WTC11 (cell line): Measurements from ENCODE around the gene PSMA4.

ENCODE experiments used
- CTCF ChIP-seq: fragments of 200-600 bp; IDR thresholded peaks from 2 replicates; pipeline ENCODE4 v1.8.0; 2022; ENCODE audit warnings: antibody characterized with exemption
- ETV6 ChIP-seq: sonication (generic); formaldehyde crosslinking; IDR thresholded peaks from 2 replicates; pipeline ENCODE4 v1.8.1; 2022; ENCODE audit warnings: mild to moderate bottlenecking, missing genetic modification reagents
- FOXP1 ChIP-seq: sonication (generic); formaldehyde crosslinking; IDR thresholded peaks from 2 replicates; pipeline ENCODE4 v1.8.0; 2022; ENCODE audit warnings: missing genetic modification reagents, mild to moderate bottlenecking, moderate library complexity, borderline replicate concordance
- IRF1 ChIP-seq: sonication (generic); formaldehyde crosslinking; IDR thresholded peaks from 2 replicates; pipeline ENCODE4 v1.8.0; 2023; ENCODE audit warnings: missing genetic modification reagents
- IRF2 ChIP-seq: sonication (generic); formaldehyde crosslinking; IDR thresholded peaks from 2 replicates; pipeline ENCODE4 v1.8.0; 2022; ENCODE audit warnings: low read depth, missing genetic modification reagents, borderline replicate concordance
- NFATC4 ChIP-seq: fragments of 250-450 bp; sonication (Bioruptor Pico); IDR thresholded peaks from 2 replicates; pipeline ENCODE4 v1.9.0; 2021; ENCODE audit warnings: mild to moderate bottlenecking
- NFYB ChIP-seq: sonication (generic); formaldehyde crosslinking; conservative IDR thresholded peaks from 2 replicates; pipeline ENCODE4 v1.8.0; 2022; ENCODE audit warnings: low read depth, missing genetic modification reagents
- NR2C2 ChIP-seq: sonication (generic); formaldehyde crosslinking; IDR thresholded peaks from 2 replicates; pipeline ENCODE4 v1.8.0; 2022; ENCODE audit warnings: mild to moderate bottlenecking, missing genetic modification reagents
- PRRX2 ChIP-seq: fragments of 250-450 bp; sonication (Bioruptor Pico); IDR thresholded peaks from 2 replicates; pipeline ENCODE4 v1.8.0; 2021; ENCODE audit warnings: mild to moderate bottlenecking
- RORB ChIP-seq: fragments of 250-450 bp; sonication (Bioruptor Pico); IDR thresholded peaks from 2 replicates; pipeline ENCODE4 v1.9.0; 2021; ENCODE audit warnings: mild to moderate bottlenecking
- SP1 ChIP-seq: sonication (generic); formaldehyde crosslinking; conservative IDR thresholded peaks from 2 replicates; pipeline ENCODE4 v1.8.1; 2022; ENCODE audit warnings: missing genetic modification reagents
- ZNF138 ChIP-seq: sonication (generic); formaldehyde crosslinking; conservative IDR thresholded peaks from 2 replicates; pipeline ENCODE4 v1.8.1; 2022; ENCODE audit warnings: mild to moderate bottlenecking, moderate library complexity, missing genetic modification reagents

DNA sequence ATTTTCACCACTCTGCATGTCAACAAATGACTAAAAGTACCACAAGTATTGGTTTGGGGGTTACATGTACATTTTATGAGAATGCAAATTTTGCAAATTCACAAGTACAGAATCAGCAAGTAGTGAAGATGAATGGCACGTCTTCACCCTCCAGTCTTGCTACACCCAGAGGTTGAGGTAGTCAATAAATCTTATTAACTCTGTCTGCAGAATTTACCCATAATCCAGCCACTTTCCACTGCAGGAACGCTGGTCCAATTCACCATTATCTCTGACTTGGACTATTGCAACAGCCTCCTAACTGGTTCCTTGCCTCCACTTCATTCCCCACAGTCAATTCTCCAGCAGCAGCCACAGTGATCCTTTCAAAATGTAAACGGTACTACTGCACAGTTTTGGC, 10.6 kb downstream of the PSMA4 start:
- TF ChIP-seq CTCF = no peak
- TF ChIP-seq NFYB (CRISPR knock-in tag) = no peak
- TF ChIP-seq RORB = no peak
- TF ChIP-seq IRF1 (CRISPR knock-in tag) = no peak
- TF ChIP-seq IRF2 (CRISPR knock-in tag) = no peak
- TF ChIP-seq SP1 (CRISPR knock-in tag) = no peak
- TF ChIP-seq FOXP1 (CRISPR knock-in tag) = no peak
- TF ChIP-seq NR2C2 (CRISPR knock-in tag) = no peak
- no peak for TF ChIP-seq ZNF138 (CRISPR knock-in tag)
- no peak for TF ChIP-seq NFATC4 (CRISPR knock-in tag)
- TF ChIP-seq ETV6 (CRISPR knock-in tag) = no peak
- no peak for TF ChIP-seq PRRX2
